Stimulated activated CD8-positive, alpha-beta memory T cell treated with anti-CD3 and anti-CD28 coated beads, Interleukin-4, amount 100 ng/mL, for 4 hours (primary cell): ENCODE data around the gene SREBF1.
A peak's percentile ranks its signal among the peaks of the same experiment; 100 is the strongest.

ENCODE experiments used
- DNase-seq, 2 donors: peaks; one replicate each; pipeline ENCODE4 v3.0.0-alpha.2; 2020; ENCODE audit warnings: low read depth in 2 of 2, low spot score in 1 of 2

The SREBF1 gene

DNA sequence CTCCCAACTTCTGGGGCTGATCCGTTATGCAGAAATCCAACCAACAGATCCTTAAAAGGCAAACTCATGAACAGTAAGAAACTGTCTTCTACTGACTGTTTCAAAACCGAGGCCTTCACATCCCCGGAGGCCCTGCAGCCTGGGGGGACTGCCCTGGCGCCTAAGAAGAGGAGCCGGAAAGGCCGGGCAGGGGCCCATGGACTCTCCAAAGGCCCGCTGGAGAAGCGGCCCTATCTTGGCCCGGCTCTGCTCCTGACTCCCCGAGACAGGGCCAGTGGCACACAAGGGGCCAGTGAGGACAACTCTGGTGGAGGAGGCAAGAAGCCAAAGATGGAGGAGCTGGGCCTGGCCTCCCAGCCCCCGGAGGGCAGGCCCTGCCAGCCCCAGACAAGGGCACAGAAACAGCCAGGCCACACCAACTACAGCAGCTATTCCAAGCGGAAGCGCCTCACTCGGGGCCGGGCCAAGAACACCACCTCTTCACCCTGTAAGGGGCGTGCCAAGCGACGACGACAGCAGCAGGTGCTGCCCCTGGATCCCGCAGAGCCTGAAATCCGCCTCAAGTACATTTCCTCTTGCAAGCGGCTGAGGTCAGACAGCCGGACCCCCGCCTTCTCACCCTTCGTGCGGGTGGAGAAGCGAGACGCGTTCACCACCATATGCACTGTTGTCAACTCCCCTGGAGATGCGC is 39.5 kb downstream of the SREBF1 start:
- no peak for DNase-seq

DNA sequence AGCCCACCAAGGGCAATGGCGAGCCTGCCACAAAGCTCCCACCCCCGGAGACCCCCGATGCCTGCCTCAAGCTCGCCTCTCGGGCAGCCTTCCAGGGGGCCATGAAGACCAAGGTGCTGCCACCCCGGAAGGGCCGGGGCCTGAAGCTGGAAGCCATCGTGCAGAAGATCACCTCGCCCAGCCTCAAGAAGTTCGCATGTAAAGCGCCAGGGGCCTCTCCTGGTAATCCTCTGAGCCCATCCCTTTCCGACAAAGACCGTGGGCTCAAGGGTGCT is 40.1 kb downstream of the SREBF1 start:
- no peak for DNase-seq

- no peak for DNase-seq
Observed at GRCh38 chr17:17795946-17796786, 40.6 kb downstream of the SREBF1 start.

GRCh38 chr17:17795296-17795695 is 41.5 kb downstream of the SREBF1 start:
- DNase-seq, result no peak

DNA sequence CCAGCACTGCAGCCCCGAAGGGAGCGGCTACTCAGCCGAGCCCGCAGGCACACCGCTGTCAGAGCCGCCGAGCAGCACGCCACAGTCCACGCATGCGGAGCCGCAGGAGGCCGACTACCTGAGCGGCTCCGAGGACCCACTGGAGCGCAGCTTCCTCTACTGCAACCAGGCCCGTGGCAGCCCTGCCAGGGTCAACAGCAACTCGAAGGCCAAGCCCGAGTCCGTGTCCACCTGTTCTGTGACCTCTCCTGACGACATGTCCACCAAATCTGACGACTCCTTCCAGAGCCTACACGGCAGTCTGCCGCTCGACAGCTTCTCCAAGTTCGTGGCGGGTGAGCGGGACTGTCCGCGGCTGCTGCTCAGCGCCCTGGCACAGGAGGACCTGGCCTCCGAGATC is 42.4 kb downstream of the SREBF1 start:
- DNase-seq, result no peak

DNA sequence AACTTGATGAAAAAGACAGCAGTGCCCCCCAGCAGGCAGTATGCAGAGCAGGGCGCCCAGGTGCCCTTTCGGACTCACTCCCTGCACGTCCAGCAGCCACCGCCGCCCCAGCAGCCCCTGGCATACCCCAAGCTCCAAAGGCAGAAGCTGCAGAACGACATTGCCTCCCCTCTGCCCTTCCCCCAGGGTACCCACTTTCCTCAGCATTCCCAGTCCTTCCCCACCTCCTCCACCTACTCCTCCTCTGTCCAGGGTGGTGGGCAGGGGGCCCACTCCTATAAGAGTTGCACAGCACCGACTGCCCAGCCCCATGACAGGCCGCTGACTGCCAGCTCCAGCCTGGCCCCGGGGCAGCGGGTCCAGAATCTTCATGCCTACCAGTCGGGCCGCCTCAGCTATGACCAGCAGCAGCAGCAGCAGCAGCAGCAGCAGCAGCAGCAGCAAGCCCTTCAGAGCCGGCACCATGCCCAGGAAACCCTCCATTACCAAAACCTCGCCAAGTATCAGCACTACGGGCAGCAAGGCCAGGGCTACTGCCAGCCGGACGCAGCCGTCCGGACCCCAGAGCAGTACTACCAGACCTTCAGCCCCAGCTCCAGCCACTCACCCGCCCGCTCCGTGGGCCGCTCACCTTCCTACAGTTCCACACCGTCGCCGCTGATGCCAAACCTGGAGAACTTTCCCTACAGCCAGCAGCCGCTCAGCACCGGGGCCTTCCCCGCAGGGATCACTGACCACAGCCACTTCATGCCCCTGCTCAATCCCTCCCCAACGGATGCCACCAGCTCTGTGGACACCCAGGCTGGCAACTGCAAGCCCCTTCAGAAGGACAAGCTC is 43.2 kb downstream of the SREBF1 start:
- no peak for DNase-seq

DNA sequence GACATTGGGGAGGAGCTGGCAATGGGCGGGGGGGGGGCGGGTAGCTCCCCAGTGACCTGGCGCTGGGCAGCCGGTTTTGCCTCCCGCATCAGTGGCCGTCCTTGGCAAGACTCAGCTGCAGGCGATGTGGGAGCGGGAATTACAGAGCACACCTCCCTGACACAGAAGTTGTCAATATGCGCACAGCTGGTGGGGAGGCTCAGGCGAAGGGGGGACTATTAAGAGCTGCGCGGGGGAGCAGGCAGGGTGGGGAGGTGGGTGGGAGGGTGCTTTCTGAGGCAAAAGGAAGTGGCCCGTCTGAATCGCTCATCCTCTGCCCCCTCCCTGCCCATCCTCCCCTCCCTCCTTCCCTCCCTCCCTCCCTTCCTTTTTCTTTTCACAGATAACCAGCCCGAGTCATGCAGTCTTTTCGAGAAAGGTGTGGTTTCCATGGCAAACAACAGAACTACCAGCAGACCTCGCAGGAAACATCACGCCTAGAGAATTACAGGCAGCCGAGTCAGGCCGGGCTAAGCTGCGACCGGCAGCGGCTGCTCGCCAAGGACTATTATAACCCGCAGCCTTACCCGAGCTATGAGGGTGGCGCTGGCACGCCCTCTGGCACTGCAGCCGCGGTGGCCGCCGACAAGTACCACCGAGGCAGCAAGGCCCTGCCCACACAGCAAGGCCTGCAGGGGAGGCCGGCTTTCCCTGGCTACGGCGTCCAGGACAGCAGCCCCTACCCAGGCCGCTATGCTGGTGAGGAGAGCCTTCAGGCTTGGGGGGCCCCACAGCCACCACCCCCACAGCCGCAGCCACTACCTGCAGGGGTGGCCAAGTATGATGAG is 44.0 kb downstream of the SREBF1 start:
- peak in 1 of 2 donors; percentile 30 for DNase-seq

- DNase-seq, result no peak
Observed at GRCh38 chr17:17792037-17792550, 44.7 kb downstream of the SREBF1 start.

- DNase-seq, result no peak
Observed at GRCh38 chr17:17790637-17791464, 45.9 kb downstream of the SREBF1 start.

DNA sequence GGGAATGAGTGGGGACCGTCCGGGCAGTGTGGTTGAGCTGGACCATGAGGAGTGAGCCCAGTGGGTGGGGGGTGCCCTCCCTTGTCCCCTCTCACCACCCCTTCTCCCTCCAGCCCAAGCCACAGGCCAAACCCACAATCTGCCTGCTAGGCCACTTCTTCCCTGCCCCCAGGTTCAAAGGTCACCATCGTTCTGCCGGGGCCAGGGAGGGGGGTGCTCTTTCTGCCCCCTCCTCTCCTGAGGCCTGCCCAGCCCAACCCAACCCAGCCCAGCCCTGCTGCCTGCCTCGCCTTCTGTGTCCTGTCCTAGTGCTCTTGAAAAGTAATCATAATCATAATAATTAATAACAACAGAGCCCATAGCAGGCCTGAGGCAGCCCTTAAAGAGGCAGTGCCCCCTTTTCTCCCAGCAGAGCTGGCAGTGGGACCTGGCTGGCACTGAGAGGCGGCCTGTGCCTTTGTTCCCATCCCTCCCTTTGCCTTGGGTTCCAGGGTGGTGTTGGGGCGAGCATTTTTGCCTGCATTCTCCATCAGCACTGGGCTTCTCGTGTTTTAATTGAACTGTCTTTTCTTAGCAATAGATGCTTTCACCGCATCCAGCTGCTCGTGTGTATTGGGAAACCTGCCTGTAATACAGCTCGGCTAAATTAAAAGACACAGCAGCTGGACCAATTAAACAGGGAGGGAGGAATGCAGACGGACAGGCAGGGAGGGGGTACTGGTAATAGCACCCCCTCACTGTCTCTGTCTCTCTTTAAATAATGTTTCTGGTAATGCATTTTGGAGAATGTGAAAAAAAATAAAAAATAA is 46.8 kb downstream of the SREBF1 start:
- DNase-seq, result no peak

GRCh38 chr17:17789410-17789809 is 47.4 kb downstream of the SREBF1 start:
- DNase-seq, result no peak

DNA sequence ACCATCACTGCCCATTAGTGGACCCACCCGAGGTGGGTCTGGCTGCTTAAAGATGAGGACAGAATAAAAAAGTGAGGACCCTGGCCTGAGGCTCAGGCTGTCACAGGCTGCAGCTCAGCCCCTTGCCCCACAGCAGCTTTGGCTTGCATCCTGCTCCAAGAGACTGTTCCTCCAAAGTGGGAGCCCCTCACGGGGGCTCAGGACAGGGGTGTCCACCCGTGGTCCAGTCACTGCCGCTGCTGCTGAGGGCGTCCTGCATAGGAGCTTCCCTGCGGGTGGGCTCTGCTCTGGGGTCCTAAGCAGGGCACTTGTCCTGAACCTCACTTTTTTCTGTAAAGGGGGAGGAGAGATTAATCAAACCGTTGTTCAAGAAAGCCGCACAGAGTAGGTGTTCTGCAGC is 47.8 kb downstream of the SREBF1 start:
- DNase-seq, result no peak

DNA sequence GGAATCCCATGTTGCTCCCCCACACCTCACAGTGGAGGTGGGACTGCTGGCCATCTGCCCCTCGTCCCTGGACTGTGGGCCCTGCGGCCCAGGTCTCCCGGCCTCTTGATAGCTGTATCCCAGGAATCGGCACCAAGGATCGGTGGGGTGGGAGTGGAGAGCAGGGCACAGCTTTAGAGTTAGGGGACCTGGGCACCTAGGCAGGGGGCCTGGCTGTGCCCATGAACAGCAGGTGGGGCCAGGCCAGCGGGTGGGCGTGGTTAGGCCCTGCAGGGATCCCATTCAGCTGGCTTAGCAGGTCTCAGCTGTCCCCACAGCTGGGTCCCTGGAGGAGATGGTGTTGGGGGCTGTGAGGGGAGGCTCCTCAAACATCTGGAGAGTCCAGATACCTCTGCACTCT is 49.2 kb downstream of the SREBF1 start:
- no peak for DNase-seq

DNA sequence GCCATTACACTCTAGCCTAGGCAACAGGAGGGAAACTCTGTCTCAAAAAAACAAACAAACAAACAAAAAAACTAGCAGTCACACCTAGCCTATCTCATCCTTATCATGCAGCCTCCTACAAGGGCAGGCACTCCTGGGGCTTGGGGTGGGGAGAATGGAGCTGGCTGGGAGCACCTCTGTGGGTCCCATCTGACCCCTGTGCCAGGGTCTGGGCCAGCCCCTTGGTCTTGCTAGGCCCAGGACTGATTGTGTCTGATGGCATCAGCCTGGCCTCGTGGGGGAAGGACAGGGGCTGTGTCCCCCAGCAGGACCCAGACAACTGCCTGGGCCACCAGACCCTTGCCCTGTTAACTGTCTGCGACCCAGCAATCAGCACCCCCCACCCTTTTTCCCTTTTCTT is 49.8 kb downstream of the SREBF1 start:
- no peak for DNase-seq

DNA sequence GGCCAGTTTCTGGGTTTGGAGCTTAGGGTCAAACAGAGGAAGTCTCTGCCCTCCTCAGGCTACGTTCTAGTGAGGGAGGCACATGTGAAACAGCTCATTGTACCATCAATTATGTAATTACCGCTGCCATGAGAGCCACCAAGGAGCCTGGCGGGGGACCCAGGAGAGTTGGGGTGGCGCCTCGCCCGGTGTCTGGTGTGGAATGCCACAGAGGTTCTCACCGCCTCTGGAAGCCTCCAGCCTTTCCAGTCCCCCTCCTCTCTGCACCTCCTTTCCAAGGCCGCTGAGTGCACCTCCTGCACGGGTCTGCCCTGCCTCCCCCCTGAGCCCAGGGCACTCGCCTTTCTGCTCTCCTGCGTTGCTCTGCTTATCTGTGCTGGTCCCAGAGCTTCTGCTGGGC is 51.4 kb downstream of the SREBF1 start:
- DNase-seq, result no peak

DNA sequence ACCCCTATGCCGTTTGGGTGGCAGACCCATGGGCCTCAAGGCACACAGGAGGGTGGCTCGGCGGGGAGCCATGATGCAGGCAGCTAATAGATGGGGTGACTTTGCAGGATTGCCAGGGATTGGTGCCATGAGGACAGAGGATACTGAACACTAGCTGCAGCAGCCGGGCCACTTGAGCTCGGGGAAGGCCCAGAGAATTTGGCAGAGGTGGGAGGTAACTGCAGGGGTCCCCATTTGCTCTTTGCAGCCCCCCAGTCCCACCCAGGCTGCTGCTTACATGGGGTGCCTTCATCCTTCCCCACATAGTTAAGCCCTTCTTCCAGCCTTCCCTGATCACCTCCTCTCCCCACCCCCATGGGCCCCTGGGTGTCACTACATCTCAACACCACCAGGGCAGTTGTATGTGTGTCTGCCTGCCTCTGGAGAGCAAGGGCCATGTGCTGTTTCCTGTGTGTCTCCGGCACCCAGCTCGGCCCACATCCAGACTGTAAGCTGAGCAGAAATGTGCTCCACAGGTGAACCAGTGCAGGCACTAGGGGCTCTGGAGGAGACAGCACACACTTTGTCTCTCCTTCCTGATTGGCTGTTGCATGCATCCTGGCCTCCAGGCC is 52.0 kb downstream of the SREBF1 start:
- no peak for DNase-seq

- DNase-seq, result no peak
Observed at GRCh38 chr17:17783825-17784656, 52.7 kb downstream of the SREBF1 start.
